VCaP (cell line): ENCODE results near the gene KTI12.

ENCODE experiments used
- H3K27ac ChIP-seq: fragments of 450-650 bp; 2 replicates; pipeline ENCODE4 v1.5.1; 2017
- TF ChIP-seq, protein P1 (sequence below): fragments of 450-650 bp; conservative IDR thresholded peaks from 2 replicates; pipeline ENCODE4 v1.5.1; 2017; ENCODE audit warnings: mild to moderate bottlenecking, moderate library complexity

Gene KTI12

DNA sequence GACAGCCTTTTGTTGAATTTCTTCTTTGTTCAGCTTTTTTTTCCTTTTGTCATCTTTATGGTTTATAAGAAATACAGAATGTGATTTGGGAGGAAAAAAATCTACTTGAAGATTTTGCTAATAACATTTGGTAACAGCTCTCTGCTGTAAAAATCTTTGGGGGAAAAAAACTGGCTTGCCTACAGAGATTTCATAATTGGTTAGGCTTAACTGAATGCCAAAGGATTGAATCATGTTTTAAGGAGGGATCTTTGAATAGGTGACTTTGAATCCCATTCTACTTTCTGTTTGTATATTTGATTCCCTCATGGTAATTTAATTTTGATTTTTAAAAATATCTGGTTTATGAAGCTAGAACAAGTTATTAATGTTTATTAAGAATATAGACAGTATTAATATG lies 25.7 kb upstream of the KTI12 start:
- no peak overlapping the region for H3K27ac ChIP-seq
- TF ChIP-seq, protein P1, sequence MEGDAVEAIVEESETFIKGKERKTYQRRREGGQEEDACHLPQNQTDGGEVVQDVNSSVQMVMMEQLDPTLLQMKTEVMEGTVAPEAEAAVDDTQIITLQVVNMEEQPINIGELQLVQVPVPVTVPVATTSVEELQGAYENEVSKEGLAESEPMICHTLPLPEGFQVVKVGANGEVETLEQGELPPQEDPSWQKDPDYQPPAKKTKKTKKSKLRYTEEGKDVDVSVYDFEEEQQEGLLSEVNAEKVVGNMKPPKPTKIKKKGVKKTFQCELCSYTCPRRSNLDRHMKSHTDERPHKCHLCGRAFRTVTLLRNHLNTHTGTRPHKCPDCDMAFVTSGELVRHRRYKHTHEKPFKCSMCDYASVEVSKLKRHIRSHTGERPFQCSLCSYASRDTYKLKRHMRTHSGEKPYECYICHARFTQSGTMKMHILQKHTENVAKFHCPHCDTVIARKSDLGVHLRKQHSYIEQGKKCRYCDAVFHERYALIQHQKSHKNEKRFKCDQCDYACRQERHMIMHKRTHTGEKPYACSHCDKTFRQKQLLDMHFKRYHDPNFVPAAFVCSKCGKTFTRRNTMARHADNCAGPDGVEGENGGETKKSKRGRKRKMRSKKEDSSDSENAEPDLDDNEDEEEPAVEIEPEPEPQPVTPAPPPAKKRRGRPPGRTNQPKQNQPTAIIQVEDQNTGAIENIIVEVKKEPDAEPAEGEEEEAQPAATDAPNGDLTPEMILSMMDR, result no peak

- no peak overlapping the region for H3K27ac ChIP-seq
Observed at GRCh38 chr1:52057876-52058415, 24.3 kb upstream of the KTI12 start.

GRCh38 chr1:52057255-52057654 lies 23.6 kb upstream of the KTI12 start:
- TF ChIP-seq, protein P1, result no peak
- peak overlapping the region; percentile 99 for H3K27ac ChIP-seq

More at GRCh38 chr1:52057876-52058415, 24.3 kb upstream of the KTI12 start:
- TF ChIP-seq, protein P1, result no peak

DNA sequence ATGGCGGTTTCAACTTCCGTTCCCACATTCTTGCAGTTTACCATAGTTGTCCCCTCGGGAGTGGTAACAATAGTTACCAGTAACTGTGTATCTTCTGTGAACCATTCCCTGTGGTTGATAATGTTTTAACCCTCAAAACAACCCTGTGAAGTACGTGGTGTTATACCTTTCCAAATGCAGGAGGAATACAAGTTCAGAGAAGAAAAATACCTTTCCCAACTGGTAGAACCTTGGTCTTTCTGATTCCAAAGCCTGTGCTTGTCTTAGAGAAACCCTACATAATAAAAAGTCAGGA lies 23.3 kb upstream of the KTI12 start:
- TF ChIP-seq, protein P1, result no peak
- peak overlapping the region; percentile 99 for H3K27ac ChIP-seq

DNA sequence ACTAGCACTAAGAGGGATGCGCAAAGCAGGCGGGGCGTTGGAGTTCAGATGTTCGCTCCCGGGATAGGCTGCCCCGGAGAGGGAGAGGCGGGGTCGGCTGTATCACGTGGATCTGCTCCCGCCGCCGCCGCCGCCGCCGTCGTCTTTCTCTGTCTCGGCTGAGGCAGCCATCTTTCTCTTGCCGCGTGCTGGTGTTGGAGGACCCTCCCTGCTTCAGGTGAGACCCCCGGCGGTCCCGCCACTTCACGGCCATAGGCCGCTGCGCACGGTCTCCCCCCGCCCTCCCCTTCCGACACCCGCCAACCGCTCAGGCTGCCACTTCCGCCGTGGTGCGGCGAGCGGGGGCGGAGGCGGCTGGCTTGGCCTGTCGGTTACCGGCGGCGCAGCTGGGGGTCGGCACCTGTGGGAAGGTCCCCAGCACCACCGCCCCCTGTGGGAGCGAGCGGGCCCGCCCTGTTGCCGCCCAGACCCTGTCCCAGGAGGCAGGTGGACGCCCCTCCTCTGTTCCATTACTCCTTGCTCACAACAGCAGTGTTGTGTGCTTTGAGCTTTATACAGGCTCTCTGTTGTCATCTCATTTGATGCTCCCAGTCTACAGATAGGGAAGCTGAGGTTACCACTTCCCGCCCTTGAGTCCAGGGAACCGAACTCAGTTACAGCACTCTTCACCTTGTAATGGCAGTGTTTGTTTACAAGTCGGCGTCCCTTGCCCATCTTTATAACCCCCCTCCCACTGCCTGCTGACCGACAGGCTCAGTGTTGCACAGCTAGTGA lies 22.7 kb upstream of the KTI12 start, which contains the start of gene BTF3L4:
Gene BTF3L4 (plus strand): TSS at position 133 of the 774 bp plus-strand sequence. CDS start 3,553 bp downstream, outside the sequence.
- H3K27ac ChIP-seq, result peak within 1 kb of the TSS; percentile 99
- TF ChIP-seq, protein P1, result no peak

DNA sequence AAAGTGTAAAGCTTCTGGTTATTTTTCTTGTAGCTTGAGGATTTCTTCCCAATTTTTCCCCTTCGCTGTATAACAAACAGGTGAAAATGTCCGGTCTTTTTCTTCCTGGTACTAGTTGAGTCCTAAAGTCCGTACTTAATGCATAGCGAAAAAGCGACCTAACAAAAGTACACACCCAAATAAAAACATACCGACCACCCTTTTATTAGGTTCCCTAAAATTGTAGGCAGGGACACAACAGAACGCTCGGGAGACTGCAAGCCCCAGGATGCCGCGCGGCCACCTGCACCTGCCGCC lies 22.2 kb upstream of the KTI12 start:
- TF ChIP-seq, protein P1, result no peak
- peak overlapping the region; percentile 99 for H3K27ac ChIP-seq

GRCh38 chr1:52055066-52055865 lies 21.7 kb upstream of the KTI12 start, which contains the start of gene TXNDC12:
Gene TXNDC12, minus strand, starts transcription at chr1:52055191. Its CDS starts 95 bp downstream, at chr1:52055096.
- TF ChIP-seq, protein P1, result no peak
- H3K27ac ChIP-seq, result peak within 1 kb of the TSS; percentile 99
